Activated naive CD4-positive, alpha-beta T cell treated with anti-CD3 and anti-CD28 coated beads, Interleukin-2, amount 50 U/mL, for 16 hours (primary cell): ENCODE data around the gene FBLN2.

Experiments
- DNase-seq: peaks from one replicate; pipeline ENCODE4 v3.0.0-alpha.2; 2020

Gene FBLN2

DNA sequence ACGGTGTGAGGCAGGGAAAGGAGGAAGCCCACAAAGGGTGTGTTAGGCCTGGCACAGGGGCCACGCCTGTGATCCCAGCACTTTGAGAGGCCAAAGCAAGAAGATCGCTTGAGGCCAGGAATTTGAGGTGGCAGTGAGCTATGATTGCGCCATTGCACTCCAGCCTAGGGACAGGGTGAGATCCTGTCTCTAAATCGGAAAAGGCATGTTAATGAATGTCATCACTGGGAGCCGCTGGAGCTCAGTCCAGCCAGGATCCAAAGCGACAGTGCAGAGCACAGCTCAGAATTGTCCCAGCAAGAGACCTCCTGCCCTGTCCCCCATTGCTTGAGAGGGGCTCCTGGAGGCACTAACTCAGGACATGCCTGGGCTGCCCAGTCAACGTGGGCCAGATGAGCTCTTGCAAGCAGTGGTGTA, 15.0 kb upstream of the FBLN2 start:
- DNase-seq, result no peak

- DNase-seq, result no peak
Measured at GRCh38 chr3:13535526-13535875, 13.4 kb upstream of the FBLN2 start.

GRCh38 chr3:13535905-13536304, 13.0 kb upstream of the FBLN2 start:
- no peak for DNase-seq

DNA sequence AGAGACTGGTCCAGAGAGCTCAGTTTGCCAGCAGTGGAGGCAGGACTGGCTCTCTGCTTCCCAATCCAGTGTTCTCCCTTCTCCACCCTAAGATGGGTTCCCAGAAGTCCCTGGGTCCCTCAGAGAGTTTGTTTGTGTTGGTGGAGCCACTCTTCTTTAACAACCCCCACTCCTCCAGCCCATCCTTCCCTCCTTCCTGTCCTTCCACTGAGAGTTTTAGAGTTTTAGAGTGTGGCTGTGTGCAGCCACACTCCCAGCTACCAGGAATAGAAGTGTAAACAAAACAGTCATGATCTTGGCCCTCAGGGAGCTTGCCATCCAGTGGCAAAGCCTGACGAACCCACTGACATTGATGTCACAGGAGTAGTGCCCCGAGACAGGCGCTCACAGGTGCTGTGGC, 12.5 kb upstream of the FBLN2 start:
- DNase-seq, result no peak

DNA sequence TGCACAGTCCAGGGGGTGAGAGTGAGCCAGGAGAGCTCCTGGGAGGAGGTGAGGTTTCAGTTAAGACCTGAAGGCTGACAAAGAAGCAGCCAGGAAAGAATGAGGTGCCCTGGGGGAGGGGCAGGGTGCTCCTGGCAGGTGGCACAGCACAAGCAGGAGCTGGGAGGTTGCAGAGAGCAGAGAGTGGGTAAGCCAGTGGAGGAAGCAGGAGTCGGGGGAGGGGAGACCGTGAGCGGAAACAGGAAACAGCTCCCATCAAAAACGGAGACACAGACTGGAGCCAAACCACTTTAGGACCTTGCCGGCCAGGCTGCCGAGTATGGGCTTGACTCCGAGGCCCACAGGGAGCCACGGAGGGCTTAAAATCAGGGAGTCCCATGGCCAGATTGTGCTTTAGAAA, 12.1 kb upstream of the FBLN2 start:
- DNase-seq, result no peak

DNA sequence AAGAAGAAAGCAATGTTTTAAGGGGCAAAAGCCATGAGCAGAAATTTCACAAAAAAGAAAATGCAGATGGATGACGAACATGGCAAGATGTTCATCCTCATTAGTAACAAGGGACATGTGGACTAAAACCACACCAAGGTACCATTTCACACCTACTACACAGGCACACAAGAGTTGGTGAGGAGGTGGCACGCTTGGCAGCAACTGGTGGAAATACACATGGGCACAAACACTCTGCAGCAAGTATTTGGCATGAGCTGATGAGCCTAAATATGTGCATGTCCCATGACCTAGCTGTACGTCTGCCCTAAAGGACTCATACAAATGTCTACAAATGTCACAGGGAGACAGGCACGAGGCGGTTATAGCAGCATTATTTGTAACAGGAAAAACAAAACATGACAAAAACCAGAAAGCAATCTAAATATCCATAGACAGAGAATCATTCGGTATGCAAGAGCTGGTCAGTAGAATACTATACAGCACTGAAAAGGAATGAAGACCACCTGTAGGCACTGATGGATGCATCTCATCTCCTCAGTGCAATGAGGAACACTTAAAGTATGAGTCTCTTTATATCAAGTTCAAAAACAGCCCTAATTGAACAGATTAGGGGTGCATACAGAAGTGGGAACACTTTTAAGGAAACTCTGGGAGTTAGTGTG, 11.5 kb upstream of the FBLN2 start:
- DNase-seq, result no peak

DNA sequence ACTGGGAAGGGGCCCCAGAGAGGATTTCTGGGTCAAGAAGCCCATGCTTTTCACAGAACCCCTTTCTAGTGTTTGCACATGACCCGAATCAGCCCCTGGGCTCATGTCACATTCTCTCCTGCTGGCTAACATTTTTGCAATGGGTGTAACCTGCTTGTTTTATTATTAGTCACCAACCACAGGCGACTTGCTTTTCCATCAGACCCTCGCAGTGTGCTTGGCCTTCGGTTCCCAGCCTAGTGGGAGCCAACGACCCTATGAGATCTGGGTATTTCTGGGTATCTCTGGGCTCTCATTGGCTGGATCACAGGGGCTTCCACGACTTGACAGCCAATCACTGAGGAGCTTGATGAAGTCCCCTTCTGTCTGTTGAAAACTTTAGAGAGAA, 11.0 kb upstream of the FBLN2 start:
- DNase-seq, result no peak

DNA sequence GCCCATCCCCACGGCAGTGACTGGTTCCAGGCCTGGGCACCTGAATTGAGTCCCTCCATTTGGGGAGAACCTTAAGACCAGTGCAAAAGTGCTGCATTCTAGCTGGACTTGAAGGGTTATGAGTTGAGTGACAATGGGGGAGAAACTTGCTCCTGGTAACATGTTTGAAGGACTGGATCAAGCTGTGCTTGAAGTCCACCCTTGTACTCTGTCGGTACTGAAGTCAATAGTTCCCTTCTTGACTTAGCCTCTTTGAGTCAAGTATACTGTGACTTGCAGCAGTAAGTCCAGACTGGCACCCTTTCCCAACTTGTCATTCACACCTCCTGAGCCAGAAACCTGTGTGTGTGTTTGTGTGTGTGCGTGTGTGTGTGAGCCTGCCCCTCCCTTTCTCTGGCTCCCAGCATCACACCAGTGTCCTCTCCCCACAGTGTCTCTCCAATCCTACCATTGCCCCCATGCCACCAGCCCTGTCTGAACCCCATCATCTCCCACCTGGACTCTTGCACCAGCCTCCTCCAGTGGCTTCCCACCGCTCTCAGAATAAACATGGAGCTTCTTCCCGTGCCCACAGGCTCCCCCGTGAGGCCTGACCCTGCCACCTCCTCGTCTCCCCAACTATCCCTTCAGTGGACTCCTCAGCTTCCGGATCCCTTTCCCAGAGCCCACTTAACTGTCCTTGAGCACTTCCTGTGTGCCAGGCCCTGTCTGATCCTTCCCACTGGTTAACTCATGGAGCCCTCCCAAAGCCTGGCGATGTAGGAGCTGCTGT, 10.2 kb upstream of the FBLN2 start:
- no peak for DNase-seq

DNA sequence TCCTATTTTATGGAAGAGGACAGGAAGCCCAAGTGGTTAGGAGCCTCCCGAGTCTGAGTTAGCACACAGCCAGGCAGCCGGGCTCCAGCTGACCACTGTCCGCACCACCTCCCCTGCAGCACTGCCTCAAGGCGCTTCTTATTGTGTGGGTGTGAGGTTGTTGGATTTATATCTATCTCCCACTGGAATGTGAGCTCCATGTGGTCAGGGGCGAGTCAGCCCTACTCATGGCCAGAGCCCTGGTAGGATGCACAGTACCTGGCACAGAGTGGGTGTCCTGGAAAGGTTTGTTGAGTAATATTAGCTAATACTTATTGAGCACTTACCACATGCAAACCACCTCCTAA, 9.7 kb upstream of the FBLN2 start:
- no peak for DNase-seq

GRCh38 chr3:13539671-13540070, 9.3 kb upstream of the FBLN2 start:
- DNase-seq, result no peak

DNA sequence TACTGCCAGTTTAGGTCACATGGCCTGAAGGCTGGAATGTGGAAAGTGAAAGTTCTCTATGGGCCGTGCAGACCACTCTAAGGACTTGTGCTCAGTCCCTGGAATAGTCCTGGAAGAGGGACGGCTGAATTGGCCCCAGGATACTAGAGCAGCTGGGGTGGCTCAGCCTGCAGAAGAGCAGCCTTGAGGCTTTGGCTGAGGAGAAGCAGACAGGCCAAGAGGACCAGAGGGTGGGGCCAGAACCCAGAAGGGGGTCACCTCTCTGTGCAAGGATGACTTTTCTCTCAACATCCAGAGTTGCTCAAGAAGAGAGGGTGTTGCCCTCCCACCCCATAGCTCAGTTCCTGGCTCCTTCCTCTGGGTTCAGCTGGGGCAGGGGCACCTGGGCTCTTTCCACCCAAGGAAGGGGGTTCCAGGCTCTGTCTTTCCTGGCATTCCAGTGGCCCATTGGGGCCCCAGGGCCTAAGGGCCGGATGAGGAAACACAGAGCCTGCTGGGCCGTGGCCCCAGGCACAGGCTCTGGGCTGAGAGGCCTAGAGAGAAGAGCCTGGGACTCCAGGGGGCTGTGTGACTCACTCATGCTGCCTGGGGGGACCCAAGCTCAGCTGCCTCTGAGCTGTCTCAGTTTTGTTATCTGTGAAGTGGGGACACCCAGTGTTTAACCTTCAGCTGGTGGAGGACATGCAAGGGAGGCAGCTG, 8.5 kb upstream of the FBLN2 start:
- DNase-seq, result no peak

GRCh38 chr3:13541691-13542090, 7.2 kb upstream of the FBLN2 start:
- DNase-seq, result no peak

DNA sequence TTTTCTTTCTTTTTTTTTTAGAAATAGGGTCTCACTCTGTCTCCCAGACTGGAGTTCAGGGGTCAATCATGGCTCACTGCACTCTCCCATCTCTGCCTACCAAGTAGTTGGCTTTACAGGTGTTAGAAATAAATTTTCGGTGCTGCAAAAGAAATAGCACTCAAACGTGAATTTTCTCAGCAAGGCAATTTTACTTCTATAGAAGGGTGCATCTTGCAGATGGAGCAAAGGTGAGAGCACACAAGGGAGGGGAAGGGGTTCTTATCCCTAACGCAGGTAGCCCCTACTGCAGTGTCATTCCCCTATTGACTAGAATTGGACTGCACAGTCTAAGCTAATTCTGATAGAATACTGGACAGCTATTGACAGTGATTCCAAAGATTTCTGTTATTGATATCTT, 6.8 kb upstream of the FBLN2 start:
- DNase-seq, result no peak

DNA sequence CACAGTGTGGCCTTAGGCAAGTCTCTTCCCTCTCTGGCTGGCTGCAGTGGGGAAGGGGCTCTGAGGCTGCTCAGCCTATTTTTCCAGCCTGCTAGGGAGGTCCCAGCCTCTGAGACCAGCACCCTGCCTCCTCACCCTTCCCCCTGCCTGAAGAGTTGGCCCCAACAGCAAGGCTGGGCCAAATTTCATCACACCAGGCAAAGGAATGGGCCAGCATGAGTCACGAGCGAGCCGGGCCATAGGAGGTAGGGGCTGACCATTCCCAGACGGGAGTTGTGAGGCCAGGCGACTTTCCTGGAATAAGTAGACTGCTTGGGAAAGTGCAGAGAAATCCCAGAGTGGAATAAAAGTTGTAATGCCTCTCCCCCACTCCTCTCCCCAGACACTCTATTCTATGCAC, 5.7 kb upstream of the FBLN2 start:
- no peak for DNase-seq

GRCh38 chr3:13544293-13544831, 4.6 kb upstream of the FBLN2 start:
- DNase-seq, result peak; percentile 44

GRCh38 chr3:13544951-13545651, 3.8 kb upstream of the FBLN2 start:
- DNase-seq, result no peak

GRCh38 chr3:13545952-13546454, 2.9 kb upstream of the FBLN2 start:
- DNase-seq, result no peak

GRCh38 chr3:13546667-13547171, 2.2 kb upstream of the FBLN2 start:
- no peak for DNase-seq

GRCh38 chr3:13547591-13548371, 1.1 kb upstream of the FBLN2 start:
- no peak for DNase-seq

- no peak for DNase-seq
Measured at GRCh38 chr3:13549623-13550422, 898 bp downstream of the FBLN2 start.

- no peak for DNase-seq
Measured at GRCh38 chr3:13550423-13550690, 1.4 kb downstream of the FBLN2 start.
